ENCODE data around the gene FAHD2A. TPM values are rescaled to one million over a fixed set of nuclear protein-coding genes. Genes with fewer than 3 reads are reported as not detected.

FAHD2A gene
- total and polyA plus RNA-seq, 2 donors (not counting 3 experiments of a cell fraction or from before 2014, with no cell fraction given), result 33.1 to 37.0 TPM

- no peaks in the 10 kb centered on the region for H3K9me1 ChIP-seq (replicated peaks; ENCODE audit: control insufficient read depth, extremely low read depth, insufficient read depth, low read length)
- no peak overlapping the region for H2AFZ ChIP-seq (ENCODE audit: low read depth, low read length)
- no peak for DNase-seq (ENCODE audit: low read depth, low spot score)
- no peak overlapping the region for H3K4me2 ChIP-seq (ENCODE audit: insufficient read depth, low read length)
- dilution Hi-C loops (cut with MboI; ENCODE audit: extremely low pct_ligation_motif_present, low sequenced_read_pairs), result no loop called here
- intact Hi-C loops (cut with micrococcal nuclease), result no loop called here
- H3K9me3 ChIP-seq (replicated peaks; ENCODE audit: control insufficient read depth, insufficient read depth, low read length), result no peaks in the 10 kb centered on the region
- H3K36me3 ChIP-seq (ENCODE audit: control insufficient read depth in 2 of 2, extremely low read depth in 1 of 2, insufficient read depth in 2 of 2, low read length in 2 of 2), result no peaks in the 10 kb centered on the region
- FAIRE-seq, result no peak
- no peak for TF ChIP-seq EZH2 (IDR thresholded peaks at IDR 0.05; ENCODE audit: borderline replicate concordance, low read depth, low read length, severe bottlenecking)
- no peak for TF ChIP-seq GATA2 (IDR thresholded peaks at IDR 0.05; ENCODE audit: insufficient read depth, insufficient read length, low read depth, low read length)
- TF ChIP-seq FOS (IDR thresholded peaks at IDR 0.05; ENCODE audit: borderline replicate concordance, insufficient read depth, low read length), result no peak
- no peak for TF ChIP-seq MYC (IDR thresholded peaks at IDR 0.05; ENCODE audit: low read depth, low read length)
- no peak for TF ChIP-seq MAX (IDR thresholded peaks at IDR 0.05; ENCODE audit: insufficient read depth, insufficient read length)
- no peak for TF ChIP-seq POLR2A (IDR thresholded peaks at IDR 0.05; ENCODE audit: low read depth, low read length)
- TF ChIP-seq POLR2AphosphoS5 (IDR thresholded peaks at IDR 0.05; ENCODE audit: insufficient read depth, low read depth, low read length), result no peak
- no peak for TF ChIP-seq CTCF (IDR thresholded peaks at IDR 0.05; ENCODE audit: extremely low read depth in 1 of 2, insufficient read depth in 1 of 2, low read depth in 1 of 2, low read length in 2 of 2)
- TF ChIP-seq JUN (IDR thresholded peaks at IDR 0.05; ENCODE audit: borderline replicate concordance, insufficient read depth, insufficient read length, low read depth), result no peak
- H4K20me1 ChIP-seq (replicated peaks; ENCODE audit: control insufficient read depth, extremely low read depth, insufficient read depth, low read length), result no peaks in the 10 kb centered on the region
- no peak overlapping the region for H3K9ac ChIP-seq (replicated peaks; ENCODE audit: extremely low read depth, insufficient read depth, low read length)
- BruUV-seq (replicated peaks), result no TSS peak
- no peaks in the 10 kb centered on the region for H3K4me1 ChIP-seq (ENCODE audit: control insufficient read depth, extremely low read depth, insufficient read depth, low read length)
- POLR2A ChIA-PET, result no interaction called here
- H3K79me2 ChIP-seq (ENCODE audit: control insufficient read depth, insufficient read depth, low read length), result no peaks in the 10 kb centered on the region
- CTCF ChIA-PET, result no interaction called here
- H3K4me3 ChIP-seq (replicated peaks in 1 of 3; ENCODE audit: insufficient read depth in 1 of 3, low read depth in 1 of 3, low read length in 3 of 3), result no peak overlapping the region
- H3K27me3 ChIP-seq (ENCODE audit: control insufficient read depth in 2 of 2, insufficient read depth in 2 of 2, low read length in 2 of 2), result no peaks in the 10 kb centered on the region
- no peak overlapping the region for H3K27ac ChIP-seq (ENCODE audit: insufficient read depth, low read depth, low read length)
These were observed 19.5 kb upstream of the FAHD2A start for GRCh38 chr2:95382686-95383634.
